OCI-LY7 (cell line): ENCODE measurements around the gene TTC9B. TPM values are rescaled to one million over a fixed set of nuclear protein-coding genes. Genes with fewer than 3 reads are reported as not detected.

Experiments
- BruUV-seq: library from RNA; stranded (reverse); fragments of 400-500 nt; replicated peaks from 2 replicates; lab custom pipeline; 2021; lab: Mats Ljungman, UMichigan
- CTCF ChIA-PET: fragments of 300-600 bp; sonication (Branson Sonifier 250); formaldehyde crosslinking; loops from one replicate; lab custom pipeline; 2022; ENCODE audit warnings: antibody characterized with exemption; ENCODE audit not compliant: unreplicated experiment; lab: Charles Lee
- POLR2A ChIA-PET: fragments of 300-600 bp; sonication (Branson Sonifier 250); formaldehyde crosslinking; loops from one replicate; lab custom pipeline; 2022; ENCODE audit warnings: antibody characterized with exemption; lab: Charles Lee
- DNase-seq: peaks from one replicate; pipeline ENCODE4 v3.0.0-alpha.2; 2015; ENCODE audit warnings: low spot score
- H2AFZ ChIP-seq: fragments of 200-600 bp; sonication (generic), shearing (Covaris generic); 2 replicates; pipeline ENCODE4 v1.6.1; 2014; ENCODE audit warnings: mild to moderate bottlenecking, antibody characterized with exemption, low read length, moderate library complexity
- H3K27ac ChIP-seq: fragments of 200-600 bp; sonication (generic); 2 replicates; pipeline ENCODE4 v1.5.1; 2014; ENCODE audit warnings: mixed run types, low read depth, mild to moderate bottlenecking, moderate library complexity, low read length, inconsistent platforms; ENCODE audit not compliant: poor library complexity, severe bottlenecking
- H3K36me3 ChIP-seq: fragments of 200-600 bp; sonication (generic); 2 replicates; pipeline ENCODE4 v1.6.1; 2014; ENCODE audit warnings: mild to moderate bottlenecking, antibody characterized with exemption, low read length, moderate library complexity, mixed read lengths; ENCODE audit not compliant: insufficient read depth
- H3K4me1 ChIP-seq: fragments of 200-600 bp; sonication (generic); 2 replicates; pipeline ENCODE4 v1.5.1; 2014; ENCODE audit warnings: mild to moderate bottlenecking, low read length; ENCODE audit not compliant: insufficient read depth, poor library complexity, severe bottlenecking
- H3K4me2 ChIP-seq: fragments of 200-600 bp; sonication (generic); 2 replicates; pipeline ENCODE4 v1.6.1; 2014; ENCODE audit warnings: mild to moderate bottlenecking, low read length
- H3K4me3 ChIP-seq: fragments of 200-600 bp; sonication (generic); 2 replicates; pipeline ENCODE4 v1.5.1; 2014; ENCODE audit warnings: mild to moderate bottlenecking, low read depth, low read length; ENCODE audit not compliant: poor library complexity, severe bottlenecking
- H3K79me2 ChIP-seq: fragments of 200-600 bp; sonication (generic); 2 replicates; pipeline ENCODE4 v1.6.1; 2016; ENCODE audit warnings: low read depth, mild to moderate bottlenecking, low read length, moderate library complexity, mixed read lengths; ENCODE audit not compliant: insufficient read depth
- H3K9me2 ChIP-seq: fragments of 200-600 bp; sonication (generic); 2 replicates; pipeline ENCODE4 v1.6.1; 2016; ENCODE audit warnings: mild to moderate bottlenecking, low read length, mixed read lengths; ENCODE audit not compliant: insufficient read depth
- H3K9me3 ChIP-seq: fragments of 200-600 bp; sonication (generic); 2 replicates; pipeline ENCODE4 v1.6.1; 2014; ENCODE audit warnings: mild to moderate bottlenecking, mixed run types, low read length, mixed read lengths
- H4K20me1 ChIP-seq: fragments of 200-600 bp; sonication (generic); 2 replicates; pipeline ENCODE4 v1.6.1; 2014; ENCODE audit warnings: mild to moderate bottlenecking, antibody characterized with exemption, low read length, moderate library complexity, mixed read lengths; ENCODE audit not compliant: insufficient read depth
- CTCF ChIP-seq: fragments of 200-600 bp; sonication (generic); conservative IDR thresholded peaks from 2 replicates; pipeline ENCODE4 v1.5.1; 2014; ENCODE audit warnings: mild to moderate bottlenecking, antibody characterized with exemption, low read length, moderate library complexity, mixed read lengths
- EZH2phosphoT487 ChIP-seq: fragments of 200-600 bp; sonication (generic); IDR thresholded peaks from 2 replicates; pipeline ENCODE4 v1.6.1; 2018; ENCODE audit warnings: low read depth, borderline replicate concordance, mild to moderate bottlenecking, mixed run types, antibody characterized with exemption, low read length, moderate library complexity, mixed read lengths
- intact Hi-C: fragments of 100-400 bp; cut with micrococcal nuclease; formaldehyde crosslinking; loops from one replicate; pipeline ENCODE4 v1.10.0; 2022; ENCODE audit not compliant: unreplicated experiment
- total RNA-seq, 2 experiments: library from RNA; depleted of rRNA in 1 of 2; stranded (reverse); fragments of >200 nt in 1 of 2; shearing (Covaris generic) in 1 of 2; gene quantifications; 2 replicates each; pipeline ENCODE4 v1.2.3, GENCODE V29; 2014 to 2022

The TTC9B gene
- total RNA-seq, 2 experiments from 2014 or later: not detected

- POLR2A ChIA-PET: no interaction called here
- Histone ChIP-seq H4K20me1 (no peaks in the 10 kb centered on the region), H3K79me2 (peaks cover 13% of the 10 kb centered on the region; the same call in 1 of the 2 replicates), H3K9me3 (no peaks in the 10 kb centered on the region), H3K9me2 (no peaks in the 10 kb centered on the region), H3K27ac (no peak overlapping the region), H3K4me2 (no peak overlapping the region), H3K4me3 (no peak overlapping the region), H3K36me3 (peaks cover 68% of the 10 kb centered on the region), H3K4me1 (no peaks in the 10 kb centered on the region), H2AFZ (no peak overlapping the region)
- TF ChIP-seq EZH2phosphoT487 (no peak), CTCF (no peak)
- DNase-seq: no peak
- CTCF ChIA-PET: no interaction called here
- BruUV-seq: no TSS peak
- intact Hi-C loops: no loop called here
Measured at GRCh38 chr19:40256512-40256911, 38.3 kb upstream of the TTC9B start.

- intact Hi-C loops: no loop called here
- POLR2A ChIA-PET: no interaction called here
- Histone ChIP-seq H3K4me2 (no peak overlapping the region), H3K27ac (no peak overlapping the region), H3K4me1 (no peaks in the 10 kb centered on the region), H3K9me2 (no peaks in the 10 kb centered on the region), H3K36me3 (peaks cover 70% of the 10 kb centered on the region), H3K4me3 (no peak overlapping the region), H3K79me2 (peaks cover 13% of the 10 kb centered on the region; the same call in 1 of the 2 replicates), H2AFZ (no peak overlapping the region), H4K20me1 (no peaks in the 10 kb centered on the region), H3K9me3 (no peaks in the 10 kb centered on the region)
- TF ChIP-seq EZH2phosphoT487 (no peak), CTCF (no peak)
- CTCF ChIA-PET: no interaction called here
- DNase-seq: no peak
- no TSS peak for BruUV-seq
Measured at GRCh38 chr19:40255619-40256166, 37.5 kb upstream of the TTC9B start.

GRCh38 chr19:40254714-40255418 is 36.7 kb upstream of the TTC9B start:
- intact Hi-C loops: no loop called here
- no peak overlapping the region for H3K4me2 ChIP-seq
- peaks cover 13% of the 10 kb centered on the region; the same call in 1 of the 2 replicates for H3K79me2 ChIP-seq
- H4K20me1 ChIP-seq: no peaks in the 10 kb centered on the region
- POLR2A ChIA-PET: no interaction called here
- H2AFZ ChIP-seq: no peak overlapping the region
- no peaks in the 10 kb centered on the region for H3K4me1 ChIP-seq
- BruUV-seq: no TSS peak
- no peak overlapping the region for H3K4me3 ChIP-seq
- H3K9me3 ChIP-seq: no peaks in the 10 kb centered on the region
- H3K36me3 ChIP-seq: peaks cover 77% of the 10 kb centered on the region
- H3K27ac ChIP-seq: no peak overlapping the region
- no peak for DNase-seq
- CTCF ChIA-PET: no interaction called here
- TF ChIP-seq CTCF: no peak
- no peak for TF ChIP-seq EZH2phosphoT487
- no peaks in the 10 kb centered on the region for H3K9me2 ChIP-seq
